Mesenchymal stem cell (in vitro differentiated cells and primary cell): ENCODE measurements around the gene MYH9.

Source experiments
- DNase-seq: peaks from one replicate; pipeline ENCODE4 v3.0.0-alpha.2; 2013
- H2AFZ ChIP-seq: one replicate; pipeline ENCODE4 v1.6.1; 2013; ENCODE audit warnings: low read depth, mild to moderate bottlenecking, control low read depth, inconsistent platforms, low read length, moderate library complexity
- H2AK5ac ChIP-seq: 2 replicates; pipeline ENCODE4 v1.6.1; 2013; ENCODE audit warnings: low read length, moderate library complexity, mild to moderate bottlenecking, inconsistent platforms; ENCODE audit not compliant: severe bottlenecking
- H2BK120ac ChIP-seq: one replicate; pipeline ENCODE4 v1.6.1; 2013; ENCODE audit warnings: low read depth, mild to moderate bottlenecking, inconsistent platforms, low read length, moderate library complexity
- H2BK12ac ChIP-seq, 2 experiments: one replicate each; pipeline ENCODE4 v1.6.1; 2013; ENCODE audit warnings: inconsistent platforms in 2 of 2, low read length in 2 of 2, mild to moderate bottlenecking in 2 of 2, moderate library complexity in 2 of 2, control low read depth in 1 of 2
- H2BK15ac ChIP-seq: one replicate; pipeline ENCODE4 v1.6.1; 2013; ENCODE audit warnings: mild to moderate bottlenecking, low read depth, inconsistent platforms; ENCODE audit not compliant: poor library complexity, severe bottlenecking
- H2BK5ac ChIP-seq: 2 replicates; pipeline ENCODE4 v1.6.1; 2013; ENCODE audit warnings: low read depth, mild to moderate bottlenecking, low read length, control low read depth, inconsistent platforms; ENCODE audit not compliant: poor library complexity, severe bottlenecking
- H3K14ac ChIP-seq, 2 experiments: one replicate each; pipeline ENCODE4 v1.6.1; 2013; ENCODE audit warnings: inconsistent platforms in 2 of 2, low read length in 2 of 2, control low read depth in 1 of 2, mild to moderate bottlenecking in 1 of 2, moderate library complexity in 1 of 2
- H3K18ac ChIP-seq, 2 experiments: one replicate each; pipeline ENCODE4 v1.6.1; 2013; ENCODE audit warnings: inconsistent platforms in 2 of 2, low read length in 2 of 2, control low read depth in 1 of 2, low read depth in 1 of 2, mild to moderate bottlenecking in 1 of 2
- H3K23ac ChIP-seq, 2 experiments: one replicate each; pipeline ENCODE4 v1.6.1; 2013; ENCODE audit warnings: inconsistent platforms in 2 of 2, low read length in 2 of 2, mild to moderate bottlenecking in 2 of 2, moderate library complexity in 2 of 2, control low read depth in 1 of 2
- H3K27ac ChIP-seq: 2 replicates; pipeline ENCODE4 v1.5.1; 2013; ENCODE audit warnings: mild to moderate bottlenecking, moderate library complexity, low read length, control low read depth, inconsistent platforms; ENCODE audit not compliant: poor library complexity, severe bottlenecking
- H3K27me3 ChIP-seq, 2 experiments: 2 replicates each; pipeline versions ENCODE4 v1.6.1 to v1.7.0; 2013; ENCODE audit warnings: low read length in 2 of 2, mild to moderate bottlenecking in 2 of 2, moderate library complexity in 2 of 2, control low read depth in 1 of 2, inconsistent platforms in 1 of 2; ENCODE audit not compliant: control insufficient read depth in 1 of 2, insufficient read depth in 1 of 2
- H3K36me3 ChIP-seq, 2 experiments: 2 replicates each; pipeline versions ENCODE4 v1.6.1 to v1.7.0; 2013; ENCODE audit warnings: low read length in 2 of 2, control low read depth in 1 of 2, inconsistent platforms in 1 of 2, low read depth in 1 of 2, mild to moderate bottlenecking in 1 of 2; ENCODE audit not compliant: insufficient read depth in 2 of 2, control insufficient read depth in 1 of 2
- H3K4ac ChIP-seq, 2 experiments: one replicate each; pipeline ENCODE4 v1.6.1; 2013; ENCODE audit warnings: inconsistent platforms in 2 of 2, low read length in 2 of 2, mild to moderate bottlenecking in 2 of 2, moderate library complexity in 2 of 2, control low read depth in 1 of 2, low read depth in 1 of 2
- H3K4me1 ChIP-seq: 2 replicates; pipeline ENCODE4 v1.6.1; 2013; ENCODE audit warnings: low read depth, low read length, control low read depth; ENCODE audit not compliant: control insufficient read depth, insufficient read depth
- H3K4me2 ChIP-seq: 2 replicates; pipeline ENCODE4 v1.6.1; 2013; ENCODE audit warnings: low read length, mild to moderate bottlenecking, inconsistent platforms; ENCODE audit not compliant: poor library complexity, severe bottlenecking
- H3K4me3 ChIP-seq, 2 experiments: 2 replicates each; pipeline versions ENCODE4 v1.5.1 to v1.7.0; 2013; ENCODE audit warnings: low read length in 2 of 2, mild to moderate bottlenecking in 2 of 2, control low read depth in 1 of 2, low read depth in 1 of 2; ENCODE audit not compliant: insufficient read depth in 1 of 2
- H3K79me1 ChIP-seq: replicated peaks from 2 replicates; pipeline ENCODE4 v1.6.1; 2013; ENCODE audit warnings: mild to moderate bottlenecking, control low read depth, low read length, inconsistent platforms; ENCODE audit not compliant: poor library complexity, severe bottlenecking
- H3K9ac ChIP-seq: 2 replicates; pipeline ENCODE4 v1.7.0; 2013; ENCODE audit warnings: mild to moderate bottlenecking, low read length, moderate library complexity
- H3K9me3 ChIP-seq: 2 replicates; pipeline ENCODE4 v1.7.0; 2013; ENCODE audit warnings: mild to moderate bottlenecking, low read length; ENCODE audit not compliant: control insufficient read depth
- H4K8ac ChIP-seq: one replicate; pipeline ENCODE4 v1.6.1; 2013; ENCODE audit warnings: inconsistent platforms, mild to moderate bottlenecking, low read length, moderate library complexity
- H4K91ac ChIP-seq: one replicate; pipeline ENCODE4 v1.6.1; 2013; ENCODE audit warnings: mild to moderate bottlenecking, low read length, inconsistent platforms
- WGBS: methylation state at CpG from one replicate; pipeline ENCODE4 v1.1.7; 2013; ENCODE audit warnings: mixed read lengths; 5-methylcytosine and 5-hydroxymethylcytosine counted together

Gene MYH9

DNA sequence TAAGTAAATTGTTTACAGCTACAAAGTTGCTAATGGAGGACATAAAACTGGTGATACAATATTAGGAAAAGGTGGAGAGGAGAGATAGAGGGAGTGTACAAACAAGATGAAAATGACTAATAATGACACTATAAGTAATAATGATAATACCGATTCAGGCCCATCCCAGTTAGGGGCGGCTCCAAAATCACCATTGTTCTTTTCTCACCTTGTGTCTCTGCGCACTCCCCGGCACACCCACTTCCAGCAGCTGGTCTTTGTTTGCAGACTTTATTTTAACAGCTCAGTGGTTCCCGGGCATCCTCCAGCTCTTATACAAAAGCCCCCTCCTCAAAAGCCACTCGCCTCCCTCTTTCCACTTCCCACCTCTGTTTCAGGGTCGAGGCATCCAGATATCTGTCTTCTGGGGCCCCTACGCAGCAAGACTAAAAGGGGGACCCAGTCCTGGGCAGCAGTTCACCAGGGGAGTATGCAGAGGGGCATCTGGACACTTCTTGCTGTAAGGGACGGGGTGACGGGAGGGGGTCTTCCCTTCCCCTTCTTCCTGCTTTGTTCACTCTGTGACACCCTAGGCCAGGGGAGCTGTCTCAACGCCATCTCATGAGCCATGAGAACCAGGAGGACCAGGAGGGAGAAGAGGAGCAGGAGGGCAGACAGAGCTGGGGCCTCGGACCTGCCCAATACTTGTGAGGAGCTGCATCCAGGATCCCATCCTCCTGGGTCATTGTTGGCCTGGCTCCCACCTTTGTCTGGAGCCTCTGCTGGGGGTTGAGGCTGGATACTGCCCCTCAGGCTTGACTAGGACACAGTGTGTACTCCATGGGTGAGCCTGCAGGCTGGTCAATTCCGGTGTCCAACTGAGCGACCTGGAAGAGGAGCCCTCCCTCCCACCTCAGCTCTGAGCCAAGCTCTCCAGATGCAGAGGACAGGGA lies 151.1 kb downstream of the MYH9 start:
- Histone ChIP-seq H4K91ac (peak overlapping the region; percentile 31), H3K18ac (no peak overlapping the region)
- 89% methylated on average over 12 of the region's 14 CpGs for WGBS

DNA sequence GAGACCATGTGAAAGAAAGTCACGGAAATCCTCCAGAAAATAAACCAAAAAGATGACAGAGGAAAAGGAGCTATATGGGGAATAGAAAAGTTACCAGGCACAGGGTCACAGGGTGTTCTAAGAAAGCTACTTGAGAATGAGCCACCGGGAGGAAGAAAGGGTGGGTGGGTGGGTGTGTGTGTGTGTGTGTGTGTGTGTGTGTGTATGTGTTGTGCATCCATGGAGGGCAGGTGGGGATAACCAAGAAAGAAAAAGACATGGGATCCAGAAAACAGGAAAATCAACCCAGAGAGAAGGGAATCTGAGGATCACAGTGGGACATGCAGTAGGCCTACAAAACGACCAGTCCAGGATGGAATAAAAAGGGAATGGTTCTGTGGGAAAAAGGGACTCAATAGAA lies 152.2 kb downstream of the MYH9 start:
- H3K9ac ChIP-seq = peak overlapping the region; percentile 91
- no peak for DNase-seq
- no peak overlapping the region for H2AK5ac ChIP-seq
- H3K23ac ChIP-seq = no peak overlapping the region
- H3K9me3 ChIP-seq = no peaks in the 10 kb centered on the region
- no peaks in the 10 kb centered on the region for H3K27me3 ChIP-seq
- peaks cover 31% of the 10 kb centered on the region for H3K4me1 ChIP-seq
- no peak overlapping the region for H3K4ac ChIP-seq
- H3K14ac ChIP-seq = no peak overlapping the region
- 90% methylated on average over 3 of the region's 3 CpGs for WGBS
- peak overlapping the region in 1 of 2 experiments; percentile 86 for H3K4me3 ChIP-seq
- H3K79me1 ChIP-seq = peaks cover 21% of the 10 kb centered on the region
- no peak overlapping the region for H3K18ac ChIP-seq
- H4K91ac ChIP-seq = no peak overlapping the region
- no peak overlapping the region for H3K4me2 ChIP-seq
- no peak overlapping the region for H3K27ac ChIP-seq
- H2BK5ac ChIP-seq = no peak overlapping the region
- no peak overlapping the region for H2BK12ac ChIP-seq
- H2BK15ac ChIP-seq = no peak overlapping the region
- H3K36me3 ChIP-seq = peaks cover 28 to 56% of the 10 kb centered on the region in 2 experiments
- no peak overlapping the region for H2BK120ac ChIP-seq
- H2AFZ ChIP-seq = no peak overlapping the region
- no peak overlapping the region for H4K8ac ChIP-seq

More for the DNA sequence above, 151.1 kb downstream of the MYH9 start:
- Histone ChIP-seq H2BK5ac (no peak overlapping the region), H2AFZ (no peak overlapping the region), H3K4ac (no peak overlapping the region), H3K79me1 (peaks cover 19% of the 10 kb centered on the region), H3K27me3 (no peaks in the 10 kb centered on the region), H3K23ac (peak overlapping the region in 1 of 2 experiments; percentile 18), H2BK12ac (no peak overlapping the region), H3K9me3 (no peaks in the 10 kb centered on the region), H3K4me2 (peak overlapping the region; percentile 18), H2BK15ac (no peak overlapping the region), H3K4me3 (peak overlapping the region in 1 of 2 experiments; percentile 86), H3K4me1 (peaks cover 31% of the 10 kb centered on the region), H4K8ac (peak overlapping the region; percentile 39), H3K27ac (no peak overlapping the region), H3K9ac (peak overlapping the region; percentile 91), H2AK5ac (peak overlapping the region; percentile 34), H3K36me3 (peaks cover 23 to 45% of the 10 kb centered on the region in 2 experiments), H3K14ac (peak overlapping the region in 1 of 2 experiments; percentile 19), H2BK120ac (no peak overlapping the region)
- no peak for DNase-seq

DNA sequence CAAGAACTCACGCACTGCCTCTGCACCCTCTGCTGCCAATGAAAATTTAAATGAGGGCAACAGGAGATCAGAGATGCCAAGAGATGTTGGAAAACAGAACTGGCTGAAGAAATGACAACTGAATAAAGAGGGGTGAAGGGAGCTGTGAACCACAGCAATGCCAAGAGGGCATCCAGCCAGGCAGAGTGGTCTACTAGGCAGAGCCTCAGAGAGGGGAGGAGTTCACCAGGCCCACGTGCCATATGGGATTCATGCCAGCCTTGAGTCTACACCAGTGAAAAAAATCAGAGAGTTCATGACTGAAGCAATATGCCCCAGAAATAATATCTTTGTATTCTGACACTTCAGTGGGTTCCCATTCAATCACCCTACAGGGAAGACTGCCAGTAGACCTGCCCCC lies 152.8 kb downstream of the MYH9 start:
- H2BK15ac ChIP-seq = no peak overlapping the region
- H4K91ac ChIP-seq = no peak overlapping the region
- no peak overlapping the region for H4K8ac ChIP-seq
- no peak overlapping the region for H3K4ac ChIP-seq
- H2BK5ac ChIP-seq = no peak overlapping the region
- H3K23ac ChIP-seq = no peak overlapping the region
- H2BK120ac ChIP-seq = no peak overlapping the region
- H3K36me3 ChIP-seq = peaks cover 35 to 63% of the 10 kb centered on the region in 2 experiments
- 95% methylated on average over 2 of the region's 2 CpGs for WGBS
- H2BK12ac ChIP-seq = no peak overlapping the region
- peak overlapping the region in 1 of 2 experiments; percentile 38 for H3K14ac ChIP-seq
- H3K18ac ChIP-seq = no peak overlapping the region
- peaks cover 23% of the 10 kb centered on the region for H3K79me1 ChIP-seq
- H2AFZ ChIP-seq = no peak overlapping the region
- H3K4me3 ChIP-seq = peak overlapping the region in 1 of 2 experiments; percentile 26
- no peak overlapping the region for H3K4me2 ChIP-seq
- H3K9me3 ChIP-seq = no peaks in the 10 kb centered on the region
- no peaks in the 10 kb centered on the region for H3K27me3 ChIP-seq
- no peak overlapping the region for H3K9ac ChIP-seq
- no peak for DNase-seq
- H3K4me1 ChIP-seq = peaks cover 29% of the 10 kb centered on the region
- H3K27ac ChIP-seq = no peak overlapping the region
- H2AK5ac ChIP-seq = no peak overlapping the region

DNA sequence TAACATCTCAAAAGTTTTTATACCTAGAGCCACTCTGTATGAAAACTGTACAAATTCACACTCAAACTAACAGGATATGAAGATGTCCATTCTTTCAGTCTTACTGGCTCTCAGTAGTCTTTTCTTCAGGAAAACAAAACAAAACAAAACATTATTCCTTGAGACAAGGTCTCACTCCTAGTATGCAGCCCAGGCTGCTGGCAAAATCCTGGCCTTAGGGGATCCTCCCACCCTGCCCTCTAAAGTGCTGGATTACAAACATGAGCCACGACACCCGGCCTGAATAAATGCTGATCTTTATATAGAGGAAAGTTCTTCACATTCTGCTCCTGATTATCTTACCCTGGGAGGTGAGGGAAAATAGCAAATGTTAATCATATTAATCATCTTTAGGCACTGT lies 153.6 kb downstream of the MYH9 start:
- H3K79me1 ChIP-seq = peaks cover 23% of the 10 kb centered on the region
- no peak overlapping the region for H2AK5ac ChIP-seq
- no peak overlapping the region for H3K14ac ChIP-seq
- no peak overlapping the region for H2BK12ac ChIP-seq
- peak overlapping the region; percentile 30 for H3K9ac ChIP-seq
- peaks cover 38 to 70% of the 10 kb centered on the region in 2 experiments for H3K36me3 ChIP-seq
- H3K27me3 ChIP-seq = no peaks in the 10 kb centered on the region
- H3K23ac ChIP-seq = no peak overlapping the region
- peaks cover 24% of the 10 kb centered on the region for H3K4me1 ChIP-seq
- no peak overlapping the region for H3K18ac ChIP-seq
- no peak for DNase-seq
- no peak overlapping the region for H4K91ac ChIP-seq
- no peak overlapping the region for H3K4ac ChIP-seq
- WGBS = no CpG with 5 or more reads among the region's 2 CpGs
- H2AFZ ChIP-seq = no peak overlapping the region
- H4K8ac ChIP-seq = no peak overlapping the region
- H2BK5ac ChIP-seq = no peak overlapping the region
- H2BK15ac ChIP-seq = no peak overlapping the region
- no peak overlapping the region for H3K4me2 ChIP-seq
- H3K4me3 ChIP-seq = peak overlapping the region in 1 of 2 experiments; percentile 26
- H2BK120ac ChIP-seq = no peak overlapping the region
- no peak overlapping the region for H3K27ac ChIP-seq
- H3K9me3 ChIP-seq = no peaks in the 10 kb centered on the region
